ENCODE data around the gene PLCG1. TPM values are rescaled to one million over a fixed set of nuclear protein-coding genes. Genes with fewer than 3 reads are reported as not detected.

Gene PLCG1
- total RNA-seq, 1 experiment from 2014 or later = 68.8 TPM

DNA sequence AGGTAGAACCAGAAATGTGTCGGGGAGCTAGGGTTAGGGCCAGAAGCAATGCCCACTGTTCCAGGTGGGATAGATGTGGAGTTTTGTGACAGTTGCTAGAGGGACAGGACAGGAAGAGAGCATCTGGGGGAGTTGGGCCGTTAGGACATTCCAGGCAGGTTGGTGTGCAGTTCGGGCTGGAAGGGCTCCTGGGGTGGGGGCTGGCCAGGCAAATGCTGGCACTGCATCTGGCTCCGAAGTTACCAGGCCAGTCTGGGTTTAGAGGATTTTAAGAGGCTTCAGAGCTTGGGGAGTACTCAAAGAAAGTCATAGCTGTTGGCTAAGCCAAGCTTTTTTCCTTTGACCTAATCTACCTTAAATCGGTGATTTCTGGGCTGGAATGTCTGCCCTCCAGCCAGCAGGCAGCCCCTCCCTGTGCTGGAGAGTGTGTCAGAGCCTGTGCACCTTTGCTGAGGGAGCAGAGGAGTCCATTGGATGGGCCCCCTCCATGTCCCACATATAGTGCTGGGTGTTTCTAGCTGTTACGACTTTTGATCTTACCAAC, 20.8 kb downstream of the PLCG1 start:
- ChIA-PET POLR2A (ENCODE audit: unreplicated experiment) (no interaction called here), CTCF (interaction anchor here (0.6 kb wide), 1 partner anchor 63 kb away, joined by 3 read pairs; no protein-coding TSS in a partner anchor)
- Histone ChIP-seq H3K9me3 (ENCODE audit: low read length) (no peaks in the 10 kb centered on the region), H3K79me2 (ENCODE audit: low read length) (peaks cover 38% of the 10 kb centered on the region), H3K4me1 (ENCODE audit: insufficient read depth, low read length) (no peaks in the 10 kb centered on the region), H4K20me1 (ENCODE audit: low read length) (peaks cover 29% of the 10 kb centered on the region; the same call in 1 of the 2 replicates), H3K9ac (ENCODE audit: low read length) (no peak overlapping the region), H3K4me3 (ENCODE audit: low read length) (no peak overlapping the region), H3K4me2 (ENCODE audit: low read length) (no peak overlapping the region), H3K27me3 (ENCODE audit: low read length) (no peaks in the 10 kb centered on the region), H2AFZ (ENCODE audit: low read length) (no peak overlapping the region), H3K27ac (ENCODE audit: low read length) (no peak overlapping the region), H3F3A (ENCODE audit: low read length, unreplicated experiment) (no peaks in the 10 kb centered on the region), H3K9me2 (replicated peaks; ENCODE audit: low read length) (no peaks in the 10 kb centered on the region), H3K36me3 (ENCODE audit: low read depth, low read length) (peaks cover 11% of the 10 kb centered on the region; the same call in 1 of the 2 replicates)
- DNase-seq = no peak
- BruUV-seq (replicated peaks) = no TSS peak
- TF ChIP-seq EZH2 (IDR thresholded peaks at IDR 0.05; ENCODE audit: low read length, unreplicated experiment) (no peak), EZH2phosphoT487 (IDR thresholded peaks at IDR 0.05; ENCODE audit: borderline replicate concordance, low read length) (no peak), CTCF (conservative IDR thresholded peaks at IDR 0.05; ENCODE audit: low read depth, low read length) (no peak)
- ATAC-seq = no peak
- intact Hi-C loops (cut with micrococcal nuclease) = no loop called here

DNA sequence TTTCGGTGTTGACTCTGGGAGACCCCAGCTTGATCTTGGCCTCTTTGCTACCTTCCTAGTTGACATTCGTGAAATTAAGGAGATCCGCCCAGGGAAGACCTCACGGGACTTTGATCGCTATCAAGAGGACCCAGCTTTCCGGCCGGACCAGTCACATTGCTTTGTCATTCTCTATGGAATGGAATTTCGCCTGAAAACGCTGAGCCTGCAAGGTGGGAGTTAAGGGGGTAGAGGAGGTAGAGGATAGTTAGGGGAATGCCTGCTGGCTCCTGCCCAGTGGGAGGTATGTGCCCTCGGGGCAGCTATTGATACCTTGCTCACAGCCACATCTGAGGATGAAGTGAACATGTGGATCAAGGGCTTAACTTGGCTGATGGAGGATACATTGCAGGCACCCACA, 22.2 kb downstream of the PLCG1 start:
- Histone ChIP-seq H3K36me3 (ENCODE audit: low read depth, low read length) (peaks cover 25% of the 10 kb centered on the region), H3K79me2 (ENCODE audit: low read length) (peaks cover 34% of the 10 kb centered on the region), H3K27ac (ENCODE audit: low read length) (no peak overlapping the region), H3K4me1 (ENCODE audit: insufficient read depth, low read length) (no peaks in the 10 kb centered on the region), H3F3A (ENCODE audit: low read length, unreplicated experiment) (no peaks in the 10 kb centered on the region), H3K27me3 (ENCODE audit: low read length) (no peaks in the 10 kb centered on the region), H3K4me2 (ENCODE audit: low read length) (no peak overlapping the region), H2AFZ (ENCODE audit: low read length) (no peak overlapping the region), H3K9me2 (replicated peaks; ENCODE audit: low read length) (no peaks in the 10 kb centered on the region), H4K20me1 (ENCODE audit: low read length) (peaks cover 23% of the 10 kb centered on the region; the same call in 1 of the 2 replicates), H3K9ac (ENCODE audit: low read length) (no peak overlapping the region), H3K4me3 (ENCODE audit: low read length) (no peak overlapping the region), H3K9me3 (ENCODE audit: low read length) (no peaks in the 10 kb centered on the region)
- DNase-seq (no peak), ATAC-seq (no peak)
- intact Hi-C loops (cut with micrococcal nuclease) = no loop called here
- POLR2A ChIA-PET (ENCODE audit: unreplicated experiment) = no interaction called here
- BruUV-seq (replicated peaks) = no TSS peak
- CTCF ChIA-PET = no interaction called here
- TF ChIP-seq EZH2 (IDR thresholded peaks at IDR 0.05; ENCODE audit: low read length, unreplicated experiment) = no peak
- no peak for TF ChIP-seq EZH2phosphoT487 (IDR thresholded peaks at IDR 0.05; ENCODE audit: borderline replicate concordance, low read length)
- TF ChIP-seq CTCF (conservative IDR thresholded peaks at IDR 0.05; ENCODE audit: low read depth, low read length) = no peak

DNA sequence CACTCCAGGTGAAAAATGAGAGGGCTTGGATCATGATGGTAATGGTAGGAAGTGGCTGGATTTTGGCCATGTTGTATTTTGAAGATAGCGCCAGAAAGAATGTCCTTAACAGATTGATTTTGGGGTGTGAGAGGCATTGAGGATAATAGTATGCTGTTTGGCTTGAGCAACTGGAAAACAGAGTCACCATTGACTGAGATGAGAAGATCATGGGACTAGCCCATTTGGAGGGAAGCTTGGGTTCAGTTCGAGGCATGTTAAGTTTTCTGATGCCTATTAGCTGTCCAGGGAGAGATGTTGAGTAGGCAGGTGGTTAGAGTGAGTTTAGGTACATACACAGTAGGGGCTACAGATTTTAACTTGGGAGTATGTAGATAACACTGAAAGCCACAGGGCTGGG, 23.3 kb downstream of the PLCG1 start:
- Histone ChIP-seq H3K9me3 (ENCODE audit: low read length) (no peaks in the 10 kb centered on the region), H3K36me3 (ENCODE audit: low read depth, low read length) (peaks cover 34% of the 10 kb centered on the region), H3K9ac (ENCODE audit: low read length) (no peak overlapping the region), H3K4me3 (ENCODE audit: low read length) (no peak overlapping the region), H3K79me2 (ENCODE audit: low read length) (peaks cover 23% of the 10 kb centered on the region), H3K27ac (ENCODE audit: low read length) (no peak overlapping the region), H3K9me2 (replicated peaks; ENCODE audit: low read length) (no peaks in the 10 kb centered on the region), H2AFZ (ENCODE audit: low read length) (no peak overlapping the region), H4K20me1 (ENCODE audit: low read length) (peaks cover 12% of the 10 kb centered on the region; the same call in 1 of the 2 replicates), H3K4me1 (ENCODE audit: insufficient read depth, low read length) (no peaks in the 10 kb centered on the region), H3F3A (ENCODE audit: low read length, unreplicated experiment) (no peaks in the 10 kb centered on the region), H3K4me2 (ENCODE audit: low read length) (no peak overlapping the region), H3K27me3 (ENCODE audit: low read length) (no peaks in the 10 kb centered on the region)
- DNase-seq (no peak), ATAC-seq (no peak)
- ChIA-PET CTCF (no interaction called here), POLR2A (ENCODE audit: unreplicated experiment) (no interaction called here)
- intact Hi-C loops (cut with micrococcal nuclease) = no loop called here
- TF ChIP-seq EZH2 (IDR thresholded peaks at IDR 0.05; ENCODE audit: low read length, unreplicated experiment) (no peak), CTCF (conservative IDR thresholded peaks at IDR 0.05; ENCODE audit: low read depth, low read length) (no peak), EZH2phosphoT487 (IDR thresholded peaks at IDR 0.05; ENCODE audit: borderline replicate concordance, low read length) (no peak)
- no TSS peak for BruUV-seq (replicated peaks)

All from PC-3 (cell line).